ENCODE data around the gene NPAS3.

Gene NPAS3

GRCh38 chr14:33810308-33810707 lies 871.6 kb downstream of the NPAS3 start:
- DNase-seq, result no peak

GRCh38 chr14:33811721-33812120 lies 873.0 kb downstream of the NPAS3 start:
- DNase-seq, result no peak

DNA sequence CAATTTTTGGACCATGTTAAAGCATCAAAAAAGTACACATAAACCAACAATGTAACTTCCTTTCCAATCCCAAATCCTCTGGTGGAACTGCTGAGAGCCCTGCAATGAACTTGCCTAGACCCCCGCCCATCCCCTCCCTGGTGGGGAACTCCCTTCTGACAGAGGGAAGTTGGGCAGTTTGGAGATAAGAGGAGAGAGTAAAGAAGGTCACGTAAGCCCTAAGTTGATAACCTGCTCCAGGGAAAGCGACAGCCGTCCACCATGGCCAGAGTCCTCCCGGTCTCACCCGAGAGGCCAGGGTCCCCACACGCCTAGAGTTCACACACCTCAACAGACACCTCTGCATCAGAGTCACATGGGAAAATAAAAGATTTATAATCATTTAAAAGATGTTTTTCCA lies 873.5 kb downstream of the NPAS3 start:
- no peak for DNase-seq

DNA sequence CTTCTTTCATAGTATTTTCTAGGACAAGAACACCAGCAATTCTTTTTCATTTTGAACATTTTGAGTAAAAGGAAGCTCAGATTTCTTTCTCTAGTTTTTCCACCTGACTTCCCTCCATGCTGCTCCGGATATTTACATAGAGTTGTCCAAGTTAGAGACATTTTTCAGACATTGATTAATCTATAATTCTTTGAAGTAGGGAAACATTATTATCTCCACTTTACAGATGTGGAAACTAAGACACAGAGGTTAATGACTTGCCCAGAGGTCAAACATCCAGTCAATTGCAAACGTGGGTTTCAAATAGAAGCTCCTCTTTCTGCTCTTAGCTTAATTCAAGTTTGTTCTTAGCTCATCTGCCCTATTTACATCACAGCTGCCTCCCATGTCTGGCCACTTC lies 873.9 kb downstream of the NPAS3 start:
- no peak for DNase-seq

- DNase-seq, result no peak
These were observed 875.3 kb downstream of the NPAS3 start for GRCh38 chr14:33814010-33814409.

DNA sequence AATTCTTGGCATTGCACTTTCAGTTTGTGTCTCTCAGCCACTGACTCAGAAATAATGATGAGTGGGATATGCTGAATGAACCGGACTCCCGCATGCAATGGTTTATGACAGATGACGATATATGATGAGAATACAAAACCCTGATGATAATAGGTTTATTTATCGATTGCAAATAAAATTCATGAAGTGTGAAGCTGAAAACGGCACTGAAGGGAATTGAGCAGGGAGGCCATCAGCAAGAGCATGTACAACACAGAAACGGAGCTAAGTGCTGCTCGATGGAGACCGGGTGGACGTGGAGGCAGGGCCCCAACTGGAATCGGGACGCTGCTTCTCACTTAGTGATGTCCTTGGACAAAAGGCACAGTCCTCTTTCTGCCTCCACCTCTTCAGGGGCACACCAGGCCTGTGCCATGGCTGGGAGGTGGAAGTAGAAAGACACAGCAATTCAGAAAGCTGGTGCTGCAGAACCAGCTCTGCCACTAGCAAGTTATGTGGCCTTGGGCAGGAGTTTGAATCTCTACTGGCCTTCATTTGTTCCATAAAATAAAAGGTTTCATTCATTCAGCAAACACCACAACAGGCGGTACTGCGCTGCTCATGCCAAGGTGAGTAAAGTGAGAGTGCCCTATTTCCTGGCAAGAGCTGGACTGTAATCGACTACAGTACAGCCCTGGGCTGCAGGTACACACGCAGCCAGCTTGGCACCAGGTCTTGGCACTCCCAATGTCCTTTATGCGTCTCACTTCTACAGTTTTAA lies 895.2 kb downstream of the NPAS3 start:
- DNase-seq, result no peak

- DNase-seq, result no peak
These were observed 896.0 kb downstream of the NPAS3 start for GRCh38 chr14:33834466-33835260.

DNA sequence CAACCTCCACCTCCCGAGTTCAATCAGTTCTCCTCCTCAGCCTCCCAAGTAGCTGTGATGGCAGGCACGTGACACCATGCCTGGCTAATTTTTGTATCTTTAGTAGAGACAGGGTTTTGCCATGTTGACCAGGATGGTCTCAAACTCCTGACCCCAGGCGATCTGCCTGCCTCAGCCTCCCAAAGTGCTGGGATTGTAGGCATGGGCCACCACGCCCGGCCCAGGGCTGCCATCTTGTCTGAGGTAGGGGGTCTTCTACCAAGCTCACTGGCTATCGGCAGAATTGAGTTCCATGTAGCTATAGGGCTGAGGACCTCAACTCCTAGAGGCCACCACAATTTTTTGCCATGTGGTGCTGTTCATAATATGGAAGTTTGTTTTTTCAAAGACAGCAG lies 896.6 kb downstream of the NPAS3 start:
- DNase-seq, result no peak

GRCh38 chr14:33835677-33836076 lies 897.0 kb downstream of the NPAS3 start:
- DNase-seq, result no peak

- no peak for DNase-seq
These were observed 897.7 kb downstream of the NPAS3 start for GRCh38 chr14:33836203-33836899.

DNA sequence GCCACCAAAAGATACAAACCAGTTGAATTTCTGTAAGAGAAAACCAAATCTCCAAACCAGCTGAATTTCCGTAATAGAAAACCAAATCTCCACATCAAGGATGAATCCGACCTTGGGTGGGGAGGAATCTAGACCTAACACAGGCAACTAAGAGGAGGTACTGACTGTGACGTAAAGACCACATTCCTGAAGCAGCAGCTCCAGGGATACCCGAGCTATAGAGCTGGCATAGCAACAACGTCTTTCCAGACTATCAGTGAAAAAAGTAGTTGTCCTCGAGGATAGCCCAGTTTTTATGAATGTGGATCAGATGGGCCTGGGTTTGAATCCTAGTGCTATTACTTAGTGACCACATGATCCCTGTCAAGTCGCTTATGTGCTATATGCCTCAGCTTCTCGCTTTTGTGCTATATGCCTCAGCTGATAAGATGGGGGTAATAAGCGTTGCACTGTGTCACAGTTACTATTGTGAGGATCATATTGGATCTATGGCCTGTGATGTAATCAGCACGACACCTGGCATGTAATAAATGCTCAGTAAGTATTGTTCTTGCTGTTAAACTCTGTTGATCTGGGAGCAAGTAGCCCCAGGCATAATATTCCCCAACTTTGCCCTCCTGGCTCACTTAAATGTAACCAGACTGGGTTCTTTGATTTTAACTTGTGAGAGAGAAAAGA lies 898.4 kb downstream of the NPAS3 start:
- DNase-seq, result no peak

DNA sequence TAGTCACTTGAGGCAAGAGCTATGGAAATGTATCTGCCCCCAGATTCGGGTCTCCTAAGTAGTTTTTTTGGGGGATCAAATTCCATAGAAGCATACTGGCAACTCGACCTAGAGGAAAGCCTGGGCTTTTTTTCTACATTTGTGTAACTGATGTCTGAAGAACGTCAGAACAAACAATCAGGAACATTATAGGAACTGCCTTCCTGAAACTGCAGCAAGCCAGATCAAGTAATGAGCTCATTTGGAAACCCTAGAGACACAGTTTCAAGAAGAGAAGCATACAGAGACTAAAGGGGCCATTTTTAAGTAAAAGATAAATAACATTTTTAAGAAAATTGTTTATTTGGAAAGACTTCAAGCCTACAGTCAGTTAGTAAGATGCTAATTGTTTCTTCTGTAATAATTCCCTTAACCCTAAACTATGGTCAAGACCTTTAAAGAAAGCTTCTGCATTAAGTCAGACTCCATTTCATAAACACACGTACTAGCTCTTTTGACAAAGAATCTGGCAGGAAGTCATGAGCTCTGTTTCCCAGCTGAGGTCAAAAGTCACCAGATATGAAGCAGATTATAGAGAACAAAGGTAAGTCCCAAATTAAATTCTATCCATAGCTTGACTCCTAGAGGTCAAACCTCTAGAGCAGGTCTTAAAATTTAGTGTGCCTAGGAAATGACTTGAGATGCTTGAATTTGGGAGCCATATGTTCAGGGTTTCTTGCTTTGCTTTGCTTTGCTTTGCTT lies 899.4 kb downstream of the NPAS3 start:
- no peak for DNase-seq

- DNase-seq, result peak; percentile 60
These were observed 900.8 kb downstream of the NPAS3 start for GRCh38 chr14:33839193-33840076.

DNA sequence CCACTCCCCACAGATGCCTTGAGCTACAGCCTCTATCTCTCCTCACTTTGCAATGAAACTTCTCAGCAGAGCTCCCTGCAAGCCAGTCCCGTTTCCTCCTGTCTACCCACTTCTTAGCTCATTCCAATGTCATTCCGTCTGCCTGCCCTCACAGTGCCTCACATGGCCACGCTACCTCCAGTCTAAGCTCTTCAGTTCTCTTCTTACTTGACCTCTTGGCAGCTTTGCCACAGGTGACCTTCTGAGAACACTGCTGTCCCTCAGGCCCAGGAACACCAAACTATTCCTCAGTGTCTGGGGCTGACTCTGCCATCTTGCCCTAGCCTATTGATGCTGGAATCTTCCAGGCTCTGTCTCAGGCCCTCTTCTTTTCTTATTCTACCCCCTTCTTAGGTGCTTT lies 902.1 kb downstream of the NPAS3 start:
- no peak for DNase-seq

GRCh38 chr14:33842299-33842698 lies 903.6 kb downstream of the NPAS3 start:
- no peak for DNase-seq

- DNase-seq, result no peak
These were observed 905.4 kb downstream of the NPAS3 start for GRCh38 chr14:33844118-33844517.

DNA sequence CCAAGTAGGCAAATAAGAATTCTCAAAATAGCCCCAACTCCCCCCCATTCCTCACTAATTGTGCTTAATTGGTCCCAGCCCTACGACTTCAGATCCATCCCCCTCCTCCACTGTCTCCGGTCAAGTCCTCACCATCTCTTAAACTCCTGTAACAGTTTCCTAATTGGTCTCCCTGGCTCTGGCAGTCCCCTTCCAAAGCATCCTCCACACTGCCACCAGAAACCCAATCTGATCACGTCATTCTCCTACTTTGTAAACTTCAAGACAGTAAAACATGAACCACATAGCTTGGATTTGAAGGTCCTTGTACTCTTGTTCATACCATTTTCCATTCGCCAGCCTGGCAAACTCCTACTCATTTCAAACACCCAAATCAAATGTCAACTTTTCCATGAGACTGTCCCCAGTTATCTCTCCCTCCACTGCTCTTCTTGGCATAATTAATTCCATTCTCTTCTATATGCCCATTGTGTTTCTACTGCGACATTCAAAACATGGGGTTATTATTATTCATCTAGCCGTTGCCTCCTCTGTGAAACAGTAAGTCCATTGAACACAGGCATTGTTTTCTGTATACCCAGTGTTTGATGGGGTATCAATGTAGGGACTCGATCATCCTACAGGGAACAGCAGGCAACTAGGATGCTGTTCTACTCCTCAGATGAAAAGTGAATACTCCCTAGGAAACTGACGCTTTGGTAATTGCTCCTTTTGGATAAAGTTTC lies 907.6 kb downstream of the NPAS3 start:
- no peak for DNase-seq

DNA sequence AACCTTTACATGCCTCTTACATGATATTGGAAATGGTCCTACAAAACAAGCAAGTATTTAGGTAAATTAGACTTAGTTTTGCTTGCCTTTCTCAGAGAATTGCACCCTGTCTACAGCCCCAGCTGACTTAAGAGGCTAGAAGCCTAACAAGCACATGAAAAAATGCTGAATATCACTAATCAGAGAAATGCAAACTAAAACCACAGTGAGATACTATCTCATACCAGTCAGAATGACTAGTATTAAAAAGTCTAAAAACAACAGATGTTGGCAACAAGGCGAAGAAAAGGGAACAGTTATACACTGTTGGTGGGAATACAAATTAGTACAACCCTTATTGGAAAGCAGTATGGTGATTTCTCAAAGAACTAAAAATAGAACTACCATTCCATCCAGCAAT lies 908.4 kb downstream of the NPAS3 start:
- no peak for DNase-seq

GRCh38 chr14:33848009-33848408 lies 909.3 kb downstream of the NPAS3 start:
- no peak for DNase-seq

DNA sequence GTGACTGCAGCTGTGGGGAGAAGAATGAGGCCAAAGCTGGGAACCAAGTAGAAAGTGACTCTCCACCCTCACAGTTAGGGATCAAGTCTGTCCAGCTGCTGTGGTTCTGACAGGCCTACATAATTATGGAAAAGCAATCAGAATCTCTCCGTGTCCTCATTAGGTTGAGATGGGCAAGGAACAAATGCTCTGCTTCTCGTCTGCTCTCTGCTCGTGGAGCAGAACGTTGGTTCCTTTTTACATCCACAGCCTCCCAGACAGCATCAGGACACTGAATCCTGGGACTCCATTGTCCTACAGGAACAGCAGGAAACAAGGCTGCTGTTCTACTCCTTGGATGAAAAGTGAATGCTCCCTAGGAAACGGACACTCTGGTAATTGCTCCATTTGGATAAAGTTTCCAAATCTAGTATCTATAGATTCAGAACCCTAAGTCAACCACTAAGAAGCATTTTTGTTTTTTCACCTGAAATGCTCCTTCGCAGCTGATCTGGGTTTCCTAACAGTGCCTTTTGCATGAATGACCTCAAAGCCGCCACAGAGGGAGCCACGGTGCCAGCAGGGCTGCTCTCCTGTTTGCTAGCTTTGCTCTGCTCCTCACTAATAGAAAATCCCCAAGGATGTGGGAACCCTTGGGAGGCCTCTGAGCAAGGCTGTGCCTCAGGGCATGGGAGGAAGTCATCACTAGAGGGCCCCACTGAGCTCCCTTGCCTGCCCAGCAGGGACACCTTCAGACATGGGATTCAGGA lies 910.2 kb downstream of the NPAS3 start:
- DNase-seq, result peak; percentile 16
